Activated CD4-positive, alpha-beta T cell treated with anti-CD3 and anti-CD28 coated beads, Interleukin-2, amount 50 U/mL, for 48 hours (primary cell): ENCODE measurements around the gene ZMYM3.
A peak's percentile ranks its signal among the peaks of the same experiment; 100 is the strongest.

Experiments
- DNase-seq, 2 experiments: peaks; one replicate each; pipeline ENCODE4 v3.0.0-alpha.2; 2020

Gene ZMYM3

GRCh38 chrX:71252221-71252620 lies 1.7 kb downstream of the ZMYM3 start:
- no peak for DNase-seq

GRCh38 chrX:71251466-71251973 lies 2.4 kb downstream of the ZMYM3 start:
- DNase-seq: peak; percentile 47 to 65

- no peak for DNase-seq
Measured at GRCh38 chrX:71250841-71251240, 3.1 kb downstream of the ZMYM3 start.

GRCh38 chrX:71245159-71245558 lies 8.8 kb downstream of the ZMYM3 start:
- no peak for DNase-seq

GRCh38 chrX:71244359-71245128 lies 9.4 kb downstream of the ZMYM3 start:
- no peak for DNase-seq

- DNase-seq: no peak
Measured at GRCh38 chrX:71241301-71241700, 12.6 kb downstream of the ZMYM3 start.

GRCh38 chrX:71239781-71240180 lies 14.2 kb downstream of the ZMYM3 start:
- no peak for DNase-seq

GRCh38 chrX:71236836-71237235 lies 17.1 kb downstream of the ZMYM3 start:
- DNase-seq: no peak

- DNase-seq: no peak
Measured at GRCh38 chrX:71235482-71235881, 18.5 kb downstream of the ZMYM3 start.

GRCh38 chrX:71228063-71228642 lies 25.8 kb downstream of the ZMYM3 start:
- no peak for DNase-seq

- no peak for DNase-seq
Measured at GRCh38 chrX:71227370-71228062, 26.4 kb downstream of the ZMYM3 start.

- DNase-seq: no peak
Measured at GRCh38 chrX:71225676-71226075, 28.3 kb downstream of the ZMYM3 start.

GRCh38 chrX:71225009-71225408 lies 28.9 kb downstream of the ZMYM3 start:
- DNase-seq: no peak

- no peak for DNase-seq
Measured at GRCh38 chrX:71224098-71224708, 29.7 kb downstream of the ZMYM3 start.

- no peak for DNase-seq
Measured at GRCh38 chrX:71222929-71223328, 31.0 kb downstream of the ZMYM3 start, which contains the start of gene GJB1. GJB1 (plus strand) TSS chrX:71223224; CDS start chrX:71223708, 484 bp downstream.

- no peak for DNase-seq
Measured at GRCh38 chrX:71221145-71221544, 32.8 kb downstream of the ZMYM3 start.

- DNase-seq: no peak
Measured at GRCh38 chrX:71217298-71217697, 36.6 kb downstream of the ZMYM3 start.

- DNase-seq: no peak
Measured at GRCh38 chrX:71216485-71216884, 37.5 kb downstream of the ZMYM3 start.

- DNase-seq: no peak
Measured at GRCh38 chrX:71215338-71215912, 38.5 kb downstream of the ZMYM3 start.

GRCh38 chrX:71214604-71215337 lies 39.2 kb downstream of the ZMYM3 start:
- no peak for DNase-seq

GRCh38 chrX:71214152-71214551 lies 39.8 kb downstream of the ZMYM3 start:
- no peak for DNase-seq

- no peak for DNase-seq
Measured at GRCh38 chrX:71212536-71212935, 41.4 kb downstream of the ZMYM3 start.
